ENCODE measurements around the gene COX7A2. TPM values are rescaled to one million over a fixed set of nuclear protein-coding genes. Genes with fewer than 3 reads are reported as not detected.
A peak's percentile ranks its signal among the peaks of the same experiment; 100 is the strongest.

COX7A2 gene
- total RNA-seq (157 and 160 TPM in 2 replicates), polyA plus RNA-seq (83.8 and 142 TPM in 2 replicates), polyA minus RNA-seq (13.4 and 19.8 TPM in 2 replicates)
- total RNA-seq (2013): 162 TPM

- Histone ChIP-seq H3K9me3 (ENCODE audit: control extremely low read depth in 1 of 3, control insufficient read depth in 2 of 3, insufficient read depth in 1 of 3, low read length in 2 of 3) (no peaks in the 10 kb centered on the region), H3K27ac (ENCODE audit: low read length in 2 of 2) (peak within 1 kb of the TSS; percentile 92 to 97), H3K79me2 (ENCODE audit: control insufficient read depth, insufficient read depth, low read length) (peaks cover 45% of the 10 kb centered on the region), H3K27me3 (replicated peaks in 1 of 4; ENCODE audit: control extremely low read depth in 1 of 4, control insufficient read depth in 3 of 4, insufficient read depth in 4 of 4, low read length in 3 of 4) (peaks cover 0 to 14% (median 4%) of the 10 kb centered on the region in 4 experiments), H4K20me1 (ENCODE audit: control insufficient read depth, insufficient read depth, low read length, poor library complexity, severe bottlenecking) (peaks cover 7% of the 10 kb centered on the region), H3K4me3 (ENCODE audit: control extremely low read depth in 1 of 5, extremely low read depth in 1 of 5, insufficient read depth in 1 of 5, low read depth in 2 of 5, low read length in 4 of 5) (peak within 1 kb of the TSS; percentile 85 to 98 (median 90)), H3K36me3 (replicated peaks in 1 of 2; ENCODE audit: control extremely low read depth in 1 of 2, control insufficient read depth in 1 of 2, extremely low read depth in 1 of 2, insufficient read depth in 2 of 2, low read length in 1 of 2) (peaks cover 0 to 10% of the 10 kb centered on the region in 2 experiments), H3K4me1 (ENCODE audit: control insufficient read depth in 2 of 2, insufficient read depth in 2 of 2, low read length in 2 of 2) (peaks cover 5 to 10% of the 10 kb centered on the region in 2 donors), H3K4me2 (replicated peaks; ENCODE audit: low read depth, low read length, poor library complexity, severe bottlenecking) (peak within 1 kb of the TSS; percentile 81), H2AFZ (ENCODE audit: insufficient read depth, low read depth, low read length, poor library complexity, severe bottlenecking) (peak within 1 kb of the TSS; percentile 98), H3K9ac (ENCODE audit: low read length) (peak within 1 kb of the TSS; percentile 96)
- TF ChIP-seq CTCF (IDR thresholded peaks at IDR 0.05) (no peak), EZH2 (IDR thresholded peaks at IDR 0.05; ENCODE audit: borderline replicate concordance, insufficient read depth, low read depth, low read length, poor library complexity, severe bottlenecking) (no peak)
- WGBS (ENCODE audit: insufficient coverage): under 1% methylated on average over 28 of the region's 36 CpGs
- Mint-ChIP-seq H3K9me3 (ENCODE audit: insufficient read depth) (no peaks in the 10 kb centered on the region), H3K27me3 (peaks cover 16% of the 10 kb centered on the region), H3K27ac (peak within 1 kb of the TSS; percentile 98), H3K4me1 (peaks cover 24% of the 10 kb centered on the region), H3K4me3 (peak within 1 kb of the TSS; percentile 99)
- ATAC-seq (ENCODE audit: low read depth) (peak; percentile 98), DNase-seq (peak; percentile 92)
- ChIA-PET CTCF (interaction anchor here (0.9 to 1.9 kb wide), 6 partner anchors 15 to 41 kb away, joined by 3 to 9 read pairs (median 5); partner anchors contain the start of gene TMEM30A), POLR2A (interaction anchor here (0.5 to 1.6 kb wide), 5 partner anchors 41 to 1663 kb away, joined by 3 to 11 read pairs (median 5); partner anchors contain the start of genes SENP6 and TMEM30A)
- intact Hi-C loops (cut with micrococcal nuclease): loop anchor here (1.0 to 5.0 kb wide), 5 partner anchors 41 to 1722 kb away; partner anchors contain the start of genes EEF1A1, MYO6, SENP6 and TMEM30A
Observed at GRCh38 chr6:75243333-75244062, at the start of gene COX7A2. TSS of gene COX7A2 (minus strand) at chr6:75243801. CDS start at chr6:75243734, 67 bp downstream.

- Mint-ChIP-seq H3K27ac (no peak overlapping the region), H3K27me3 (no peaks in the 10 kb centered on the region), H3K4me1 (no peaks in the 10 kb centered on the region), H3K9me3 (ENCODE audit: insufficient read depth) (no peaks in the 10 kb centered on the region), H3K4me3 (no peak overlapping the region)
- POLR2A ChIA-PET: no interaction called here
- Histone ChIP-seq H3K9ac (ENCODE audit: low read length) (no peak overlapping the region), H3K79me2 (ENCODE audit: control insufficient read depth, insufficient read depth, low read length) (peaks cover 19% of the 10 kb centered on the region), H3K36me3 (replicated peaks in 1 of 2; ENCODE audit: control extremely low read depth in 1 of 2, control insufficient read depth in 1 of 2, extremely low read depth in 1 of 2, insufficient read depth in 2 of 2, low read length in 1 of 2) (no peaks in the 10 kb centered on the region), H3K4me1 (ENCODE audit: control insufficient read depth in 2 of 2, insufficient read depth in 2 of 2, low read length in 2 of 2) (no peaks in the 10 kb centered on the region), H3K27me3 (replicated peaks in 1 of 4; ENCODE audit: control extremely low read depth in 1 of 4, control insufficient read depth in 3 of 4, insufficient read depth in 4 of 4, low read length in 3 of 4) (no peaks in the 10 kb centered on the region), H3K4me3 (ENCODE audit: control extremely low read depth in 1 of 5, extremely low read depth in 1 of 5, insufficient read depth in 1 of 5, low read depth in 2 of 5, low read length in 4 of 5) (no peak overlapping the region), H2AFZ (ENCODE audit: insufficient read depth, low read depth, low read length, poor library complexity, severe bottlenecking) (no peak overlapping the region), H3K9me3 (ENCODE audit: control extremely low read depth in 1 of 3, control insufficient read depth in 2 of 3, insufficient read depth in 1 of 3, low read length in 2 of 3) (no peaks in the 10 kb centered on the region), H4K20me1 (ENCODE audit: control insufficient read depth, insufficient read depth, low read length, poor library complexity, severe bottlenecking) (no peaks in the 10 kb centered on the region), H3K27ac (ENCODE audit: low read length in 2 of 2) (no peak overlapping the region), H3K4me2 (replicated peaks; ENCODE audit: low read depth, low read length, poor library complexity, severe bottlenecking) (no peak overlapping the region)
- intact Hi-C loops (cut with micrococcal nuclease): no loop called here
- ATAC-seq (ENCODE audit: low read depth) (no peak), DNase-seq (no peak)
- CTCF ChIA-PET: interaction anchor here (0.9 kb wide), 1 partner anchor 25 kb away, joined by 3 read pairs; no protein-coding TSS in a partner anchor
- WGBS (ENCODE audit: insufficient coverage): no CpG with 5 or more reads among the region's 2 CpGs
- no peak for TF ChIP-seq EZH2 (IDR thresholded peaks at IDR 0.05; ENCODE audit: borderline replicate concordance, insufficient read depth, low read depth, low read length, poor library complexity, severe bottlenecking)
- TF ChIP-seq CTCF (IDR thresholded peaks at IDR 0.05): no peak
Observed at GRCh38 chr6:75292555-75292954, 49.0 kb upstream of the COX7A2 start.

Data from B cell (primary cell).